Stimulated activated CD4-positive, alpha-beta T cell treated with anti-CD3 and anti-CD28 coated beads, TNF-alpha, amount 100 ng/mL, for 1 hour (primary cell): ENCODE measurements around the gene ZNF77.
"Not testable (repeated sequence)": the region's sequence is repeated elsewhere in the genome, so short reads cannot be mapped to it uniquely, and the experiment has no call there.

Experiments used
- DNase-seq, 3 donors: peaks; one replicate each; pipeline ENCODE4 v3.0.0-alpha.2; 2020; ENCODE audit warnings: low read depth in 3 of 3, low spot score in 1 of 3

Gene ZNF77

DNA sequence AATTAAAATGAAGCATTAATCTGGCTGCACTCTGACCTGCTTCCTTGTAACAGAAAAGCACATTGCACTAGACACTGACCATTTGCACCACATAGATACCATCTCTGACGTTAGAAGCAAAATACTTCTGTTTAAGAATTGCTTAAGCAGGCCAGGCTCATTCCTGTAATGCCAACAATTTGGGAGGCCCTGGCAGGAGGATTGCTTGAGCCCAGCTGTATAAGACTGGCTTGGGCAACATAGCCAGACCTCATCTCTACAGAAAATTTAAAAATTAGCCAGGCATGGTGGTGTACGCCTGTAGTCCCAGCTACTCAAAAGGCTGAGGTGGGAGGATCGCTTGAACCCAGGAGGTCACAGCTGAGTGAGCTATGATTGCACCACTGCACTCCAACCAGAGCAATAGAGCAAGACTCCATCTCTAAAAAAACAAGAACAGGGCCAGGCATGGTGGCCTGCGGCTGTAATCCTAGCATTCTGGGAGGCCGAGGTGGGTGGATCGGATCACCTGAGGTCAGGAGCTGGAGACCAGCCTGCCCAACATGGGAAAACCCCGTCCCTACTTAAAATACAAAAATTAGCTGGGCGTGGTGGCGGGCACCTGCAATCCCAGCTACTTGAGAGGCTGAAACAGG is 25.5 kb upstream of the ZNF77 start:
- DNase-seq, result no peak

DNA sequence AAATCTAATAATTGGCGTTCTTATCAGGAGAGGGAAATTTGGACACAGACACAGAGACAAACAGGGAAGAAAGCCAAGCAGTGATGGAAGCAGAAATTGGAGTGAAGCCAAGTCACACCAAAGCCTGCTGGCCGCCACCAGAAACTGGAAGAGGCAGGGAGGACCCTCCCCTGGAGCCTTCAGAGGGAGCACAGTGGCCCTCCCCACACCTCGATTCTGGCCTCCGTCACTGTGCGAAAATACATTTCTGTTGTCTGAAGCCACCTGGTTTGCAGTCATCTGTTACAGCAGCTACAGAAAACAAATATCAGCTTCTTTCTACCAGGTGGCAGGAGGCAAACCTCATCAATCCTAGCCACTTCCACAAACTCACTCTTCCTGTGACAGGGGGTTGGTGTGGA is 24.3 kb upstream of the ZNF77 start:
- DNase-seq, result no peak

DNA sequence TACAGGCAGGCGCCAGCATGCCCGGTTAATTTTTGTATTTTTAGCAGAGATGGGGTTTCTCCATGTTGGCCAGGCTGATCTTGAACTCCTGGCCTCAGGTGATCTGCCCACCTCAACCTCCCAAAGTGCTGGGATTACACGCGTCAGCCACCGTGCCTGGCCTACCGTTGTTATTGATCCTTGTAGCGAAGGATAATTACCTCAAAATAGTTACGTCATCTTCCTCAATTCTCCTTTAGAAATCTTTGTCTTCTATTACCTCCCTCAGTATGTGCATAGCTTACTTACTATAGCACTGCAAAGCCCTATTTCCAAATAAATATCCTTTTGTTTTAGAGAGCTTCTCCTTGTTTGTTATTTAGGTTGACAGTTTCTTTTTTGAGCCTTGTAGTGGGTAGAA is 23.2 kb upstream of the ZNF77 start:
- no peak for DNase-seq

- no peak for DNase-seq
These were observed 20.1 kb upstream of the ZNF77 start for GRCh38 chr19:2964874-2965273.

- DNase-seq, result not testable (repeated sequence)
These were observed 18.9 kb upstream of the ZNF77 start for GRCh38 chr19:2963631-2964030.

DNA sequence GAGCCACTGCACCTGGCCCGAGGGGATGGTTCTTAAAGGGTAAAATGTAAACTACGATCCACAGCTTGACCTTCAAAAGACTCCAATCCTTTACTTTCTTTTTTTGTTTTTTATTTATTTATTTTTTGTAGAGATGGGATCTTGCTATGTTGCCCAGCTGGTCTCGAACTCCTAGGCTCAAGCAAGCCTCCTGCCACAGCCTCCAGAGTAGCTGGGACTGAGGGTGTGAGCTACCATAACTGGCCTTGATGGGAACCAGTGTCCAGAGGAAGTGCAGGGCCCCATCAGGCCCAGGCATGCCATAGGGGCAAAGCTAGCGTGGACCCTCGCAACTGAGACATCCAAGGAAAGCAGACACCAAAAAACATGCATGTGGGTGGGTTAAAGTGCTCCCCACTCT is 18.4 kb upstream of the ZNF77 start:
- DNase-seq, result no peak

- no peak for DNase-seq
These were observed 17.4 kb upstream of the ZNF77 start for GRCh38 chr19:2962018-2962670.

- DNase-seq, result no peak
These were observed 15.3 kb upstream of the ZNF77 start for GRCh38 chr19:2960120-2960519.

DNA sequence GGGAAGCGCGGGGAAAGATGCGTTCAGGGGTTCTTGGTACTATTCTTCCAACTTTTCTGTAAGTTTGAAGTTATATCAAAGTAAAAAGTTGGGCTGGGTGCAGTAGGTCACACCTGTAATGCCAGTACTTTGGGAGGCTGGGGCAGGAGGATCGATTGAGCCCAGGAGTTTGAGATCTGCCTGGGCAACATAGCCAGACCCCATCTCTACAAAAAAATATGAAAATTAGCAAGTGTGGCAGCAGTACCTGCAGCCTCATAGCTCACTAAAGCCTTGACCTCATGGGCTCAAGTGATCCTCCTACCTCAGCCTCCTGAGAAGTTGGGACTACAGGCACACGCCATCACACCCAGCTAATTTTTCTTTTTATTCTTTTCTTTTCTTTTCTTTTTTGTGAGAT is 12.4 kb upstream of the ZNF77 start:
- no peak for DNase-seq

DNA sequence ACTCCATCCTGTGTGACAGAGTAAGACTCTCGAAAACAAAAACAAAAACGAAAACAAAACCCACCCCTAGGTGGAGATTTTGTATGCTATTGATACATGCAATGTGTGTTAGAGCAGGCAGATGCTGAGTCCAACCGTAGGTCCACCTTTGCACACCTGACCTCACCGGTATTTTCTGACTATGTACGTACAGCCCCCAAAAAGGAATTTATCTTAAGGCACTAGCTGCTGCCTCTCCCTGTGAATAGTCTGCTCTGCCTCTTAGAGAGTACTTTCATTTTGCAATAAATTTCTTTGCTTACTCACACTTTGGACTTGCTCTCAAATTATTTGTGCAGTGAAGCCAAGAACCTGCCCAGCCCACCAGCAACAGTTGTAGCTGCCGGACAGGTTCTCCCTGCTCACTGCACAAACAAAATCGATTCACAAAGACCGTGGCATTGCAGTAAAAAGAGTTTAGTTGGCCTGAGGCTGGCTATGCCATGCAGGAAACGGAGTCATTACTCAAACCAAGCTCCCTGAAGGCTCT is 8.2 kb upstream of the ZNF77 start:
- no peak for DNase-seq

GRCh38 chr19:2950286-2951124 is 5.7 kb upstream of the ZNF77 start:
- peak; percentile 100 for DNase-seq

- no peak for DNase-seq
These were observed 5.1 kb upstream of the ZNF77 start for GRCh38 chr19:2949939-2950285.

- DNase-seq, result no peak
These were observed 909 bp upstream of the ZNF77 start for GRCh38 chr19:2945575-2946184.

DNA sequence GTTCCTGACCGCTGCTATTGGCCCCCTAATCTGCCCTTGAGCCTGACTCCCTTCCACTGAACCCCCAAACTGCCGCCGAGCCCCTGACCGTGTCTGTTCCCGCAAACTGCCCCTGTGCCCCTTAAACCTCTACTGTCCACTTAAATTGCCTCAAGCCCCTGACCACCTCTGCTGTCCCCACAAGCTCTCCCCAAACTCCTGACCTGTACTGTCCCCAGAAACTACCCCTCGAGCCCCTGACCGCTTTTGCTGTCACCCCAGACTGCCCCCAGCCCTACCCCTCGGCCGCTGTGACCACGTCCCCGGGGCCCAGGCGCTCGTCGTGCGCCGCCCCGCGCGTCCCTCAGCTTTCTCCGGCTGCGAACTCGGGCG is 382 bp downstream of the ZNF77 start:
- DNase-seq, result no peak

DNA sequence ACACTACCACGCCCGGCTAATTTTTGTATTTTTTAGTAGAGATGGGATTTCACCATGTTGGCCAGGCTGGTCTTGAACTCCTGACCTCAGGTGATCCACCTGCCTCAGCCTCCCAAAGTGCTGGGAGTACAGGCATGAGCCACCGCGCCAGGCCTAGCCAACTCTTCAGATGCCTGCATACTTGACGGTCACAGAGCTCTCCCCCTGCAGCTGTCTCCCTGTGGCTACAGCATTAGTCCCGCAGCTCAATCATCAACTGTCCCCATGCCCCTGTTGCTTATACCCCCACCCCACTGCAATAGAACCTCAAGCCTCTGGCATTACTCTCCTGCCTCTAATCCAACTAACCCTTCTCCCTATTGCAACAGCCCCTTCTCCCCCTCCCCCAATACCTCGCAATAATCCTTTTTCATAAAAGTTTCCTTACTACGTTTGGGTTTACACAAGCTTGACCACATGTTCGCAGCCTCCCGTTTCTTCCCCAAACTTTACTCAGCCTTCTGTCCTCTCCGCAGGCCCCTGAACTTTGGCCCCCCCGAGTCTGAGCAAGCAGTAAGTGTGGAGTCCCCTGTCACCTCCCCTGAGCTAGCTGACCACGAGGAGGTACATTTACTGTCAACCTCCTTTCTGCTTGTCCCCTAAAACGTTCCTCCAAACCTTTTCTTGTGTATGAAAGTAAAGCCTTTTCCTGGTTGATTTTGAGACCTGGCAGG is 1.7 kb downstream of the ZNF77 start:
- no peak for DNase-seq

DNA sequence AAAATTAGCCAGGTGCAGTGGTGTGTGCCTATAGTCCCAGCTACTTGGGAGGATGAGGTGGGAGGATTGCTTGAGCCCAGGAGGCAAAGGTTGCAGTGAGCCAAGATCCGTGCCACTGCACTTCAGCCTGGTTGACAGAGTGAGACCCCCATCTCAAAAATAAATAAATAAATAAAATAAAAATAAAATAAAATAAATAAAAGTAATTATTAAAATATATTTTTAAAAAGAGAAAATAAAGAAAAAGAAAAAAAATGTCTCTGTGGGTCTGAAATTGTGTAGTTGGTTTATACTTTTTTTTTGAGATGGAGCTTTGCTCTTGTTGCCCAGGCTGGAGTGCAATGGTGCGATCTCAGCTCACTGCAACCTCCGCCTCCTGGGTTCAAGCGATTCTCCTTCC is 8.9 kb downstream of the ZNF77 start:
- DNase-seq, result not testable (repeated sequence)

GRCh38 chr19:2933490-2933910 is 11.3 kb downstream of the ZNF77 start:
- DNase-seq, result no peak

GRCh38 chr19:2927032-2927430 is 17.7 kb downstream of the ZNF77 start:
- no peak for DNase-seq

- no peak for DNase-seq
These were observed 18.3 kb downstream of the ZNF77 start for GRCh38 chr19:2926341-2927031.

- DNase-seq, result no peak
These were observed 21.3 kb downstream of the ZNF77 start for GRCh38 chr19:2923510-2923909.

GRCh38 chr19:2922987-2923386 is 21.8 kb downstream of the ZNF77 start:
- no peak for DNase-seq
